ENCODE results near the gene ITGA3.

ITGA3 gene

GRCh38 chr17:50122945-50123344, 67.0 kb downstream of the ITGA3 start:
- H3K9me3 ChIP-seq (ENCODE audit: control insufficient read depth in 1 of 2, low read length in 2 of 2): no peaks in the 10 kb centered on the region
- H3K27me3 ChIP-seq (ENCODE audit: control insufficient read depth in 1 of 2, insufficient read depth in 2 of 2, low read length in 2 of 2): peaks cover 0 to 3% of the 10 kb centered on the region in 2 donors
- no peak overlapping the region for H3K4me3 ChIP-seq (ENCODE audit: low read depth in 1 of 2, low read length in 2 of 2)
- no peaks in the 10 kb centered on the region for H3K36me3 ChIP-seq (ENCODE audit: control insufficient read depth in 1 of 2, insufficient read depth in 2 of 2, low read length in 2 of 2)
- H3K27ac ChIP-seq (ENCODE audit: low read depth, low read length): no peak overlapping the region
- no peak overlapping the region for H3K9ac ChIP-seq (ENCODE audit: low read depth in 1 of 2, low read length in 2 of 2)
- peaks cover 8 to 16% of the 10 kb centered on the region in 2 donors for H3K4me1 ChIP-seq (ENCODE audit: control insufficient read depth in 1 of 2, insufficient read depth in 2 of 2, low read length in 2 of 2)

DNA sequence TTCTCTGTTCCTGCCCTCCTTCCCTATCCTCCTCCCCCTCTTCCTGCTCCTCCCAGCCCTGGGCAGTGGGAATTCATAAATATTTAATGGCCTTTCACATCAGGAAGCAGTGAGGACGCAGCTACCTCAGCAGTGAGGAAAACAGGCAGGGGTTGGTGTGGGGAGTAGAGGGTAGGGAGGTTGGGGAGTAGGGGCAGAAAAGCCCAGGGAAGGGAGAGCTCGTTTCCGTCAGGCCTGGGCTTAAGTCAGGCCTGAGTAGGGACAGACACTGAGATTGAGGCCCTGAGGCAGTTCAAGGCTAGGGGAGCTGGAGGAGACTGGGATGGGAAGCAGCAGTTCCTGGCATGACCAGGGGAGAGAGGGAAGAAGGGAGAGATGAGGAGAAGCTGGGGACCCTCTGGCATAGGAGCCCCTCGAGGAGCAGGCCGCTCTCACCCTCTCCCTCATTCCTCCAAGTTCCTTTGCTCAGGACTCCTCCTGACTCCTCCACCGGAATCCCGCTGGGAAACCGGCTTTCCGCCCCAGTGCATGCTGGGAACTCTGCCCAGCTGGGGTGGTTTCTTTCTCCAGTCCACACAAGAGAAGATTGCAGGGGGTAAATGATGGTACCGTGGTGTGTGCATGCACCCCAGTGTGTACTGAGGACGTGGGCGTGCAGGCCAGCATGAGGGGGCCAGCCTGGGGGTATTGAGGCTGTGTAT, 67.9 kb downstream of the ITGA3 start:
- Histone ChIP-seq H3K27ac (ENCODE audit: low read depth, low read length) (peak overlapping the region; percentile 26), H3K4me3 (ENCODE audit: low read depth in 1 of 2, low read length in 2 of 2) (no peak overlapping the region), H3K9ac (ENCODE audit: low read depth in 1 of 2, low read length in 2 of 2) (no peak overlapping the region)

GRCh38 chr17:50125420-50125997, 69.6 kb downstream of the ITGA3 start:
- Histone ChIP-seq H3K4me1 (ENCODE audit: control insufficient read depth in 1 of 2, insufficient read depth in 2 of 2, low read length in 2 of 2) (peaks cover 13 to 27% of the 10 kb centered on the region in 2 donors), H3K36me3 (ENCODE audit: control insufficient read depth in 1 of 2, insufficient read depth in 2 of 2, low read length in 2 of 2) (no peaks in the 10 kb centered on the region), H3K4me3 (ENCODE audit: low read depth in 1 of 2, low read length in 2 of 2) (no peak overlapping the region), H3K9ac (ENCODE audit: low read depth in 1 of 2, low read length in 2 of 2) (no peak overlapping the region), H3K27me3 (ENCODE audit: control insufficient read depth in 1 of 2, insufficient read depth in 2 of 2, low read length in 2 of 2) (peaks cover 0 to 4% of the 10 kb centered on the region in 2 donors), H3K9me3 (ENCODE audit: control insufficient read depth in 1 of 2, low read length in 2 of 2) (no peaks in the 10 kb centered on the region), H3K27ac (ENCODE audit: low read depth, low read length) (no peak overlapping the region)

More for the DNA sequence above, 67.9 kb downstream of the ITGA3 start:
- H3K9me3 ChIP-seq (ENCODE audit: control insufficient read depth in 1 of 2, low read length in 2 of 2): no peaks in the 10 kb centered on the region
- peaks cover 0 to 7% of the 10 kb centered on the region in 2 donors for H3K27me3 ChIP-seq (ENCODE audit: control insufficient read depth in 1 of 2, insufficient read depth in 2 of 2, low read length in 2 of 2)
- H3K4me1 ChIP-seq (ENCODE audit: control insufficient read depth in 1 of 2, insufficient read depth in 2 of 2, low read length in 2 of 2): peaks cover 13 to 24% of the 10 kb centered on the region in 2 donors
- no peaks in the 10 kb centered on the region for H3K36me3 ChIP-seq (ENCODE audit: control insufficient read depth in 1 of 2, insufficient read depth in 2 of 2, low read length in 2 of 2)

DNA sequence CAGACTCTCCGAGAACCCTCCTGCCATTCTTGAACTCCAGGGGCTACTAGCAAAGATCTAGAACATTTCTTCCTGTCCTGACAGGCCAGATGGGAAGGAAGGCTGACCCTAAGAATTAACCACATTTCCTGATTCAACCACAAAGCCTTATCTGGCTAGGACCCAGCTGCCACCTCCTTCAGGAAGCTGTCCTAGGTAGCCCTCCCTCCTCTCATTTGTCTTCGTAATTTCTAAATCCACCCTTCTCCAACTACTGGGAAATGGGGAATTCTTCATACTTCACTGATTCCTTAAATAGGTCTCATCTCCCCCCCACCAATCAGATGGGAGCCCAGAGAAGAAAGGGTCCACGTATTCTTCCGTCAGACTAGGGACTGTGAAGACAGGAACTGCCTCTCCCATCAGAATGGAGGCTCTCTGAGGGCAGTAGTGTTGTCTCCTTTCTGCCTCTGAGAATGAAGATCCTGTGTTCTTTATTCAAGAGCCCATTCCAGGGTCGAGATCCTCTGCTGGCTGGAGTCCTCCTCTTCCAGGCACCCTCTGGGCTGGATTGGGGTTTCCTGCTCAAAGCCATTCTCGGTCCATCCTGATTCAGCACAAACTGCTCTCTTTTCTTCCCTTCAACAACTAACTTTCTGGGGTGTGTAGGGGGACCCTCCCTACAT, 71.9 kb downstream of the ITGA3 start:
- Histone ChIP-seq H3K4me3 (ENCODE audit: low read depth in 1 of 2, low read length in 2 of 2) (no peak overlapping the region), H3K27me3 (ENCODE audit: control insufficient read depth in 1 of 2, insufficient read depth in 2 of 2, low read length in 2 of 2) (peaks cover 0 to 8% of the 10 kb centered on the region in 2 donors), H3K9me3 (ENCODE audit: control insufficient read depth in 1 of 2, low read length in 2 of 2) (no peaks in the 10 kb centered on the region), H3K9ac (ENCODE audit: low read depth in 1 of 2, low read length in 2 of 2) (peak overlapping the region in 1 of 2 donors; percentile 0), H3K36me3 (ENCODE audit: control insufficient read depth in 1 of 2, insufficient read depth in 2 of 2, low read length in 2 of 2) (no peaks in the 10 kb centered on the region), H3K27ac (ENCODE audit: low read depth, low read length) (no peak overlapping the region), H3K4me1 (ENCODE audit: control insufficient read depth in 1 of 2, insufficient read depth in 2 of 2, low read length in 2 of 2) (peaks cover 13 to 27% of the 10 kb centered on the region in 2 donors)

DNA sequence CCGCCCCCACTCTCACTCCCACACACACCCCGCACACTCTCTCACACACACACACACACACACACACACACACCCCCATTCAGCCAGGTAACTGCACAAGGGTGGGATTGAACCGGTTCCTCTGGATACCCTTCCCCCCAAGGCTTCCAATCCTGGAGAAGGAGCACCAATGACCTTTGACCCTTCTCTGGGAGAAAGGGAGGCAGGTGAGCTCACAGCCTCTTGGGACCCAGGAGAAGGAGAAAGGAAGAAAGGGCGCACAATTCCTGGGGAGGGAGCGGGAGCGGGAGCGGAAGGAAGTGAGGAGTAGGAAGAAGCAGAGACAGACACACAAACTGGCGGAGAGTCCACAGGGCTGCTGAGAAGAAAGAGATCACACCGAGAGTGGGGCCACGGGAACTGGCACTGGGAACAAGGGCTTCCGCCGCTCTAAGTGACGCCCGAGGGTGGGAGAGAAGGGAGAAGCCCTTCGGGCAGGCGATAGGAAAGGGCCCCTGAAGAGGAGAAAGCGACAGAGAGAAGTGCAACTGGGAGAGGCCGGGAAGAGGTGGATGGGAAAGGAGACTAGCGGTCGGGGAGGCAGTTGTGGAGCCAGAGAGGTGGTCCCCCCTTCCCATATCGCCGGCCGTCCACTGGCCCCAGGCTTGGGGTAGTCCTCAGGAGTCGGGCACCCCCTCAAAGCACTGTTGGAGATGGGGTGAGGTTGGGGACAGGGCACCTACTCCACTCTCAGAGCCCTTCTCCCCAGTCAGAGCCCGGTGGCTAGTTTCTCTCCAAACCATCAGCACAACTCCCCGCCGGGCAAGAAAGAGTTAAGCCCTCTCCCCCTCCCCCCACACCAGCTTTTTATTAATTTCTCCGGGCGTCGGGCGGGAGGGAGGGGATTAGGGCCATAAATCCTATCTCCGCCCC, 72.8 kb downstream of the ITGA3 start:
- Histone ChIP-seq H3K36me3 (ENCODE audit: control insufficient read depth in 1 of 2, insufficient read depth in 2 of 2, low read length in 2 of 2) (no peaks in the 10 kb centered on the region), H3K4me1 (ENCODE audit: control insufficient read depth in 1 of 2, insufficient read depth in 2 of 2, low read length in 2 of 2) (peaks cover 9 to 22% of the 10 kb centered on the region in 2 donors), H3K27ac (ENCODE audit: low read depth, low read length) (no peak overlapping the region), H3K9me3 (ENCODE audit: control insufficient read depth in 1 of 2, low read length in 2 of 2) (no peaks in the 10 kb centered on the region), H3K27me3 (ENCODE audit: control insufficient read depth in 1 of 2, insufficient read depth in 2 of 2, low read length in 2 of 2) (peaks cover 0 to 8% of the 10 kb centered on the region in 2 donors), H3K9ac (ENCODE audit: low read depth in 1 of 2, low read length in 2 of 2) (peak overlapping the region; percentile 24 to 35), H3K4me3 (ENCODE audit: low read depth in 1 of 2, low read length in 2 of 2) (peak overlapping the region; percentile 40 to 60)

GRCh38 chr17:50129353-50129727, 73.4 kb downstream of the ITGA3 start:
- Histone ChIP-seq H3K27me3 (ENCODE audit: control insufficient read depth in 1 of 2, insufficient read depth in 2 of 2, low read length in 2 of 2) (peaks cover 0 to 8% of the 10 kb centered on the region in 2 donors), H3K36me3 (ENCODE audit: control insufficient read depth in 1 of 2, insufficient read depth in 2 of 2, low read length in 2 of 2) (no peaks in the 10 kb centered on the region), H3K4me1 (ENCODE audit: control insufficient read depth in 1 of 2, insufficient read depth in 2 of 2, low read length in 2 of 2) (peaks cover 5 to 16% of the 10 kb centered on the region in 2 donors), H3K4me3 (ENCODE audit: low read depth in 1 of 2, low read length in 2 of 2) (peak overlapping the region; percentile 22 to 36), H3K27ac (ENCODE audit: low read depth, low read length) (no peak overlapping the region), H3K9me3 (ENCODE audit: control insufficient read depth in 1 of 2, low read length in 2 of 2) (no peaks in the 10 kb centered on the region), H3K9ac (ENCODE audit: low read depth in 1 of 2, low read length in 2 of 2) (no peak overlapping the region)

DNA sequence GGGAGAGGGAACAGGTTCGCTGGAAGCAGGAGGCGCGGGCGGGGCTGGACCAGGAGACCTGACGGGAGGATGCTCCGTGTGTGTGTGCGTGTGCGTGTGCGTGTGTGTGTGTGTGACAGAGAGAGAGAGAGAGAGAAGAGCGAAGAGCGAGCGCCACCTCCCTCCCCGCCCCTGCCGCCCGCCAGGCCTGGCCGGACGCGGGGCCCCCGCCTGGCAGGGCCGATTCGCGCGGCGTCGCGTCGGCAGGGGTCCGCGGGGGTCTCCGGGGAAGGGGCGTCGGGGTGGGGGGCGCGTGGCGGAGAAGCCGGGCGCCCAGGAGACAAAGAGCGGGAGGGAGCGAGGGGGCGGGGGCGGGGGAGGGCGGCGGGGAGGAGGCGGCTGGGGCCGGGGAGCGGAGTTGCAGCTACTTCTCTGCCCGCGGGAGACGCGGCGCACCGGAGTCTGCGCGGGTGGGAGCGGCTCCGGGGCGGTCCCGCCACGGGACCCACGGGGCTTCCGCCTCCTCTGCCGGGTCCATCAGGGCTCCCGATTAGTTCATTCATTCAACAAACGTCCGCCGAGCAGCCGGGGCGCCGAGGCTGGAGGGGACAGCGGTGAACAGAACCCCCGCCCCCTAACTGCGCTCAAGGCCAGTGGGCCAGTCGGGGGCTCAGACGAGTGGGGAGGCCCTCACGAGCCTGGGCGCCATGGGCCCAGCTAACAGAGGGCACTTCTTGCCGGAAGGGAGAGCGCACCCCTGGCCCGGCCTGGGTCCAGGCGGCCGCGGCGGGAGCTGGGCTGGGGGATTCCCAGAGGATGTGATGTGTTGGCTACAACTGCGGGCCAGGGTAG, 74.0 kb downstream of the ITGA3 start, which contains the start of gene SAMD14:
TSS of gene SAMD14 (minus strand) at position 433 of the 831 bp plus-strand sequence. CDS start 5,201 bp downstream, outside the sequence.
- Histone ChIP-seq H3K36me3 (ENCODE audit: control insufficient read depth in 1 of 2, insufficient read depth in 2 of 2, low read length in 2 of 2) (peaks cover 0 to 4% of the 10 kb centered on the region in 2 donors), H3K27ac (ENCODE audit: low read depth, low read length) (no peak within 1 kb of the TSS), H3K27me3 (ENCODE audit: control insufficient read depth in 1 of 2, insufficient read depth in 2 of 2, low read length in 2 of 2) (peaks cover 0 to 8% of the 10 kb centered on the region in 2 donors), H3K9me3 (ENCODE audit: control insufficient read depth in 1 of 2, low read length in 2 of 2) (no peaks in the 10 kb centered on the region), H3K4me1 (ENCODE audit: control insufficient read depth in 1 of 2, insufficient read depth in 2 of 2, low read length in 2 of 2) (peaks cover 5 to 16% of the 10 kb centered on the region in 2 donors), H3K4me3 (ENCODE audit: low read depth in 1 of 2, low read length in 2 of 2) (peak within 1 kb of the TSS; percentile 47 to 60), H3K9ac (ENCODE audit: low read depth in 1 of 2, low read length in 2 of 2) (peak within 1 kb of the TSS; percentile 24 to 35)

DNA sequence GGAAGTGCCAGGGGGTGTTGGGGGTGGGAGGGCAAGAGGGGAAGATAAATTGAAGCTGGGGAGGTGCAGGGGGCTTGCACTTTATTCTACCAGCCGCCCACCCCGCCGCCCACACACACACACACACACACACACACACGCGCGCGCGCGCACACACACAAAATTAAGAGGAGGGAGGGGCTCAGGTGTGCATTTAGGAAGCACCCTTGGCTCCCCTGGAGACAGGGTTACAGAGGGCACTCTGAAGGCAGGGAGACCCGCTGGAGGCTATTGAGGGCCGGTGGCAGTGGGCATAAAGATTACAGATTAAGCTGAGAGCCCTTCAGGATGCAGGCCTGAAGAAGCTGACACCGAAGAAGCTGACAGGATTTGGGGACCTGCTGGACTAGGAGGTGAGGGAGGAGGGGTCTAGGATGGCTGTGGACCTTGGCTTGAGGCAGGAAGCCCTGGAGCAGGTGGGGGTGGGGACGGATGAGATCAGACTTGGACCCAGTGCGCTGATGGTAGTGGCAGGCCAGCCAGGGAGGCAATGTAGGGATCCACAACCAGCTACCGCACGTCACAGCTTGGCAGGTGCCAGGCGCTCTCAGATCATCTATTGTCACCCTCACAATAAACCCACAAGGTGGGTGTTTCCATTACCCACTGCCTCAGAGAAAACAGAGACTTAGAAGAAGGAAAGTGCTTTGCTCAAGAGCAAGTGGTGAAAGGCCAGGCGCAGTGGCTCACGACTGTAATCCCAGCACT, 74.8 kb downstream of the ITGA3 start:
- H3K9ac ChIP-seq (ENCODE audit: low read depth in 1 of 2, low read length in 2 of 2): no peak overlapping the region
- no peaks in the 10 kb centered on the region for H3K9me3 ChIP-seq (ENCODE audit: control insufficient read depth in 1 of 2, low read length in 2 of 2)
- peaks cover 5 to 16% of the 10 kb centered on the region in 2 donors for H3K4me1 ChIP-seq (ENCODE audit: control insufficient read depth in 1 of 2, insufficient read depth in 2 of 2, low read length in 2 of 2)
- peaks cover 5 to 9% of the 10 kb centered on the region in 2 donors for H3K36me3 ChIP-seq (ENCODE audit: control insufficient read depth in 1 of 2, insufficient read depth in 2 of 2, low read length in 2 of 2)
- no peak overlapping the region for H3K4me3 ChIP-seq (ENCODE audit: low read depth in 1 of 2, low read length in 2 of 2)
- no peak overlapping the region for H3K27ac ChIP-seq (ENCODE audit: low read depth, low read length)
- H3K27me3 ChIP-seq (ENCODE audit: control insufficient read depth in 1 of 2, insufficient read depth in 2 of 2, low read length in 2 of 2): peaks cover 0 to 8% of the 10 kb centered on the region in 2 donors
